ENCODE measurements around the gene GRIK5.

DNA sequence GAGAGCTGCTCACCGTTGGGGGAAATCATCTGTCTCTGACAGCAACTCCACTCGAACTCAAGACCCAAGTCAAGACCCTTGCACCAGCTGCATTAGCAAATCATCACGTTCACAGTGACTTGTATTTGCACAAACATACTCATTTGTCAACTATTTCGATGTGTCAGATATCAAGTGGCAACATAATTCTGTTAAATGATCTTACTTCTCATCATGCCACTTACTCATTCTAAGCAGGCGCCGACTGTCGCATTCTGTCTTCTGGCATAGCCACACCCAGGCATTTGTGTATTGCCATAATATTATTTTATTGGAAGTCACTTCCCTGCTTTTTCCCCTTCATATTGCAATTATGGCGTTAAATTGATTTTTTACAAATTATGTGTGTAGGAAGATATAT is 53.0 kb downstream of the GRIK5 start:
- no peak for TF ChIP-seq EZH2 (IDR thresholded peaks at IDR 0.05; ENCODE audit: borderline replicate concordance, low read length)
- TF ChIP-seq, protein P1, sequence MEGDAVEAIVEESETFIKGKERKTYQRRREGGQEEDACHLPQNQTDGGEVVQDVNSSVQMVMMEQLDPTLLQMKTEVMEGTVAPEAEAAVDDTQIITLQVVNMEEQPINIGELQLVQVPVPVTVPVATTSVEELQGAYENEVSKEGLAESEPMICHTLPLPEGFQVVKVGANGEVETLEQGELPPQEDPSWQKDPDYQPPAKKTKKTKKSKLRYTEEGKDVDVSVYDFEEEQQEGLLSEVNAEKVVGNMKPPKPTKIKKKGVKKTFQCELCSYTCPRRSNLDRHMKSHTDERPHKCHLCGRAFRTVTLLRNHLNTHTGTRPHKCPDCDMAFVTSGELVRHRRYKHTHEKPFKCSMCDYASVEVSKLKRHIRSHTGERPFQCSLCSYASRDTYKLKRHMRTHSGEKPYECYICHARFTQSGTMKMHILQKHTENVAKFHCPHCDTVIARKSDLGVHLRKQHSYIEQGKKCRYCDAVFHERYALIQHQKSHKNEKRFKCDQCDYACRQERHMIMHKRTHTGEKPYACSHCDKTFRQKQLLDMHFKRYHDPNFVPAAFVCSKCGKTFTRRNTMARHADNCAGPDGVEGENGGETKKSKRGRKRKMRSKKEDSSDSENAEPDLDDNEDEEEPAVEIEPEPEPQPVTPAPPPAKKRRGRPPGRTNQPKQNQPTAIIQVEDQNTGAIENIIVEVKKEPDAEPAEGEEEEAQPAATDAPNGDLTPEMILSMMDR (IDR thresholded peaks at IDR 0.05; ENCODE audit: low read length): no peak

All from OCI-LY1 (cell line).